NCI-H82 (cell line): ENCODE measurements around the gene ATL3.
"Not testable (repeated sequence)": the region's sequence is repeated elsewhere in the genome, so short reads cannot be mapped to it uniquely, and the experiment has no call there.

Experiments used
- DNase-seq: peaks from one replicate; lab custom pipeline; 2025; lab: John Stamatoyannopoulos, UW

ATL3 gene

GRCh38 chr11:63621071-63621470, 50.1 kb downstream of the ATL3 start:
- no peak for DNase-seq

- no peak for DNase-seq
Measured at GRCh38 chr11:63619967-63620366, 51.2 kb downstream of the ATL3 start.

DNA sequence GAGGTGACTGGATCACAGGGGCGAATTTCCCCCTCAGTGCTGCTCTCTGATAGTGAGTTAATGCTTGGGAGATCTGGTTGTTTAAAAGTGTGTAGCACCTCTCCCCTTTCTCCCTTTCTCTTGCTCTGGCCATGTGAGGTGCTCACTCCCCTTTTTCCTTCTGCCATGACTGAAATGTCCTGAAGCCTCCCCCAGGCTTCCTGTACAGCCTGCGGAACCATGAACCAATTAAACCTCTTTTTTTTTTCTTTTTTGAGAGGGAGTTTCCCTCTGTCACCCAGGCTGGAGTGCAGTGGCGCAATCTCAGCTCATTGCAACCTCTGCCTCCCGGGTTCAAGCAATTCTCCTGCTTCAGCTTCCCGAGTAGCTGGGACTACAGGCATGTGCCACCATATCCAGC, 53.5 kb downstream of the ATL3 start:
- not testable (repeated sequence) for DNase-seq

DNA sequence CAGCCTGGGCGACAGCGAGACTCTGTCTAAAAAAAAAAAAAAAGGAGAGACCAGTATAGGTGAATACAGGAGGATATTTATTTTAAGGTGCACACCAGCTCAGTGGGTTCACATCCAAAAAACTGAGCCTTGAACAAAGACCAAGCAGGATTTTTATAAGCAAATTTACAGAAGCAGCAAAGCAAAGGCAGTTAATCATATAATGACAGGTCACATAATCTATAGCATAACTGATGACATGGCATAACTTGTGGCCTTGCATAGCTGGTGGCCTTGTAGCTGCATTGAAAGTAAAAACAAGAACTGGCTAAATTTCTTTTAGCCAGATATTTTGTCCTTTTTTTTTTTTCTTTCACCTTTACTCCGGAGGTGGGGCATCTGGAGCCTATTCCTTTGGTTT, 54.2 kb downstream of the ATL3 start:
- DNase-seq = no peak

GRCh38 chr11:63614136-63614671, 57.0 kb downstream of the ATL3 start, which contains the start of gene PLAAT3:
TSS of gene PLAAT3 (minus strand) at chr11:63614433. CDS start at chr11:63614014, 419 bp downstream.
- no peak for DNase-seq

- peak; percentile 5 for DNase-seq
Measured at GRCh38 chr11:63613517-63614135, 57.5 kb downstream of the ATL3 start.

DNA sequence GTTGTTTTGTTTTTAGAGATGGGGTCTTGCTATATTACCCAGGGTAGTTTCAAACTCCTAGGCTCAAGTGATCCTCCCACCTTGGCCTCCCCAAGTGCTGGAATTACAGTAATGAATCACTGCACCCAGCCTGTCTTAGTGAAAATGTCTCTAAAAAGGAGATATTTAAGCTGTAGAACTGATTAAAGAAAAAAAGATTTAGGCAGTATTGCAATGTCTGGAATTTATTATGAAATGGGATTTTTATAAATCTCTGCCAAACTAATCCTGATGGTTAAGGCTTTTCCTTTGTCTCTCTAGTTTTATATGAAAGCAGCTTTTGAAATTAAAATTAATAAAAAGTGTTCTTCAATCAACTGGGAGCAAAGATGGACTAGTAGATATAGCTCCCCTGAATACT, 59.0 kb downstream of the ATL3 start:
- no peak for DNase-seq

GRCh38 chr11:63611395-63611747, 59.8 kb downstream of the ATL3 start:
- no peak for DNase-seq

DNA sequence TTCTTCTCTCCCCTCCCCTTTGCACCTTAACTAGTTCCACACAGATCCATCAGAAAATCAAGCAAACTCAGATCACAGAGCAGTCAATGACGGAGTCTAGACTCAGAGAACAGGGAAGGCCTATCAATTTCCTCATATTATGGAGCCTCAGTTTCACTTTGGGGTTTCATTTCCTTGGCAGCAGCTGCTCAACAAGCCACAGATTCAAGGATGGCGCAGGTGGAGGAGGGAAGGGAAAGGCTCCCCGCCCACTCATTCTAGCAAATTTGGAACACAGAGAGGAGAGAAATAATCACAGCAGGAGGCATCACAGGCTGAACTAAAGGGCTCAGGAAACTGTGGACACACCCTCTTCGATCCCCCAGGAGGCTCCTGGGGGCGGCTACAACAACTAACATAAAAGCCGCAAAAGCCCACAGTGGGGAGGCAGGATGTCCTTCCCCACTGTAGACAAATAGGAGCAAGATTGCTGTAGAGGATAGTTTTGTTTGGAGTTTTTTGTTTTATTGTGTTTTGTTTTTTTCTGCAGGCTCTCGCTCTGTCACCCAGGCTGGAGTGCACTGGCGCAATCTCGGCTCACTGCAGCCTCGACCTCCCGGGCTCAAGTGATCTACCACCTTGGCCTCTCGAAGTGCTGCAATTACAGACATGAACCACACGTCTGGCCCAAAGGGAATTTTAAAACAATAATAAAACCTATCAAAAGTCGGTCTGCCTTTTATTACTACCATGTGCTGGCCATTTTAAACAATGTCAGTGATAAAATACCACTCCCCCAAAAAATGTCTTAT, 60.4 kb downstream of the ATL3 start:
- no peak for DNase-seq

- DNase-seq = no peak
Measured at GRCh38 chr11:63609971-63610580, 61.1 kb downstream of the ATL3 start.

GRCh38 chr11:63609536-63609935, 61.6 kb downstream of the ATL3 start:
- DNase-seq = no peak

- no peak for DNase-seq
Measured at GRCh38 chr11:63608353-63609345, 62.5 kb downstream of the ATL3 start.

GRCh38 chr11:63603180-63603518, 68.0 kb downstream of the ATL3 start:
- no peak for DNase-seq

- not testable (repeated sequence) for DNase-seq
Measured at GRCh38 chr11:63602290-63603179, 68.6 kb downstream of the ATL3 start.

DNA sequence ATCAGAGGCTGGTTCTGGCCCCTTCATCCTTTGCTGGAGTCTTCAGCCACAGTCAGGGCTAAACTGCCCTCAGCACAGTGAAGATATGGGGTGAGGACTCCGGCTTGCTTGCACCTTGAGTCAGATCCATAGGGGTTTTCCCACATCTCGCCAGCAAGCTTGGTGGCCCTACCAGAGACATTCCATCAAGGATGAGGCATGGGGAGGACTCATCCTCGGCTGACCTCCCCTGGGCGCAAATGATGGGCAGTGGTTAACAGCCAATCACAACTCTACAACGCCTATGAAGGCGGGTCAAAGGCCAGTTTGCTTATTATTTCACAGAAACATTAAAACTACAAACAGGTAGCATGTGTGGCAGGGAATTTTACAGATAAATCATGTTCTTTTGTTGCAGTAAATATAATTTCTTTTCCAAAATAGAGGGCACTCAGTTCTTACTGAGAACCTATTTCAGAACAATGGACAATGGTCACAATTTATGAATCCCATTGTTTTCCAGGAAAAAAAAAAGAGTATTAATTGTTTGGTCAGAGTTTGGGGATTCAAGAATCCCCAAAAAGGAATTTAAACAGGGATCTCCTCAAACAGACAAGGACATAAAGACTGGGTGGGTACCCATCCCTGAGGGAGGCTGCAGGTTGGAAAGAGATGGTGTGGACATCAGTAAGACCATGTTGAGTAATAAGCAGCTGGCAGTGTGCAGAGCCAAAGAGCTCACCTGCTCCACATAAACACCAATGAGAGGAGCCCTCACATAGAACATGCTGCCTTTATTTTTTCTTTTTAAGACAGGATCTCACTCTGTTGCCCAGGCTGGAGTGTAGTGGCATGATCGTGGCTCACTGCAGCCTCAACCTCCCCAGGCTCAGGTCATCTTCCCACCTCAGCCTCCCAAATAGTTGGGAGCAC, 71.7 kb downstream of the ATL3 start:
- no peak for DNase-seq

- DNase-seq = no peak
Measured at GRCh38 chr11:63598556-63598955, 72.6 kb downstream of the ATL3 start.

DNA sequence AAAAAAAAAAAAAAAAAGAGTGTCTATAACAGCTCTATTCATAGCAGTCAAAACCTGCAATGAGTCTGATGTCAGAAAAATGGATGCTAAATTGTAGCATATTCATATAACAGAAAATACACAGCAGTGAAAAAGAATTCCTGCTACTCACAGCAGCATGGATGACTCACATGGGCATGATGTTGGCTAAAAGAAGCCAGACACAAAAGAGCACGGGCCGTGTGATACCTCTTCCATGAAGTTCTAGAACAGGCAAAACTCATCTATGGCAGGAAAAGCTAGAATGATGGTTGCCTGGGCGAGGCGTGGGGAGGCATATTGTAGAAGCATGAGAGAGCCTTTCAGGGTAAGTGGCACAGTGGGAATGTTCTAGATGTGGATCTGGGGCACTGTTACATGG, 75.9 kb downstream of the ATL3 start:
- DNase-seq = no peak

DNA sequence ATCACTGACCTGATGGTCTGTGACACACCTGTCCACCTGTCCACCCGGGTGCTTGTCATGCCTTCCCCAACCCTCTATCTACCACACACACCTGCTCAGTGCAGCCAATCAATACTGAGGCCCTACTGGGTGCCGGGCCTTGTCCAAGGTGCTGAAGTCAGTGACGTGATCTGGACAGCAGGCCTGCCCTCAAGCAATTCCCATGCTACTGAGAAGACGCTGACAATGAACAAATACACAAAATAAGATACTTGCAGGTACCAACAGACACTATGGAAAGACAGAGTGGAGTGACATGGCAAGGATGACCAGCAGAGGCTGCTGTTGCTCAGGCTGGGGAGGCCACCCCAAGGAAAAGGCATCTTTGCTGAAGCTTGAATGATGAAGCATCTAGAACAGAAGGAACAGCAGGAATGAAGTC, 78.2 kb downstream of the ATL3 start:
- peak; percentile 21 for DNase-seq

- no peak for DNase-seq
Measured at GRCh38 chr11:63590024-63590788, 81.0 kb downstream of the ATL3 start.
